Transverse colon (tissue), 3 donors: ENCODE measurements around the gene PPP1R14C.

Experiments used
- CTCF ChIP-seq, 5 experiments: fragments of 200-600 bp in 3 of 5; fragments of 450-650 bp in 2 of 5; sonication (generic) in 3 of 5; IDR thresholded peaks; 1 replicate in 2 of 5; 2 replicates in 3 of 5; pipeline ENCODE4 v1.5.1; 2016 to 2017; ENCODE audit warnings: antibody characterized with exemption in 5 of 5, inconsistent platforms in 3 of 5, mild to moderate bottlenecking in 2 of 5, moderate library complexity in 1 of 5
- POLR2A ChIP-seq: fragments of 450-650 bp; IDR thresholded peaks from one replicate; pipeline ENCODE4 v1.6.1; 2016; ENCODE audit warnings: antibody characterized with exemption, mild to moderate bottlenecking, moderate library complexity

DNA sequence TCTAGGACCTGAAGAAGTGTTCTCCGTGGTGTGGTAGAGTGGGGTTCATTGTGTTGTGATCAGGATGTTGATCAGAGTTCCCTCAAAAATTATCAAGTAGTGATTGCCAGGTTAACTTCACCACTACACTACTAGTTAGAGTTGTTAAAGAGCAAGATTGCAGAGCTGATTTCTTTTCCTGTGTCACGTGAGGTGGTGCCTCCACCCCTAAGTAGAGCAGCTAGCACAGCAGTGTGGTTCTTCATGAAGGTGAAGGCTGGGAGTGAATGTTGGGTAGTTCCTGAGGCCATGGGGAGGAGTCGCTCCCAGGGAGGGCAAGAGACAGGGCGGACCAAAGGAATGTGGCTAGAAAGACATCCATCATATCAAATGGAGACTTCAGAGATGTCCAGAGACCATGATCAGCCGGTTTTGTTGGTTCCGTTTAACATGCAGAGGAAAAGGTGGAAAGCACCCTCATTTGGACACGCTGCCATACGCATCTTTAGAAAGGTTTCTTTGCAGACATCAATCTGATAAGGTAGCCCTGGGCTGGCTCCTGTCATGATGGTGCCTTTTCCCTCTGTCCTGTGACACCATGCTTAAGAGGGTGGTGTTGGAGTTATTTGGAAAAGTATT is 146.7 kb downstream of the PPP1R14C start:
- no peak for TF ChIP-seq POLR2A
- no peak for TF ChIP-seq CTCF (IDR thresholded peaks at IDR 0.05)
